Omental fat pad (tissue), 4 donors: ENCODE results near the gene CAB39L. TPM values are rescaled to one million over a fixed set of nuclear protein-coding genes. Genes with fewer than 3 reads are reported as not detected.

ENCODE experiments used
- ATAC-seq: fragments of 150-250 bp; one replicate; pipeline ENCODE4 v1.9.1; 2016; ENCODE audit warnings: mild to moderate bottlenecking, moderate library complexity; ENCODE audit not compliant: low FRiP score
- DNase-seq: peaks from one replicate; pipeline ENCODE4 v3.0.0-alpha.2; 2019; ENCODE audit warnings: low spot score
- total RNA-seq, 4 donors: library from RNA; depleted of rRNA; stranded (reverse); fragments of >200 nt; gene quantifications; one replicate each; pipeline ENCODE4 v1.1.0, GENCODE V29; 2016
- TF ChIP-seq, protein P1 (sequence below), 3 donors: fragments of 450-650 bp; IDR thresholded peaks; one replicate each; pipeline ENCODE4 v1.5.1; 2016 to 2017; ENCODE audit warnings: antibody characterized with exemption in 3 of 3, mild to moderate bottlenecking in 3 of 3, moderate library complexity in 2 of 3

Gene CAB39L
- total RNA-seq, 4 donors from 2014 or later: 16.0 to 39.4 (median 25.7) TPM

DNA sequence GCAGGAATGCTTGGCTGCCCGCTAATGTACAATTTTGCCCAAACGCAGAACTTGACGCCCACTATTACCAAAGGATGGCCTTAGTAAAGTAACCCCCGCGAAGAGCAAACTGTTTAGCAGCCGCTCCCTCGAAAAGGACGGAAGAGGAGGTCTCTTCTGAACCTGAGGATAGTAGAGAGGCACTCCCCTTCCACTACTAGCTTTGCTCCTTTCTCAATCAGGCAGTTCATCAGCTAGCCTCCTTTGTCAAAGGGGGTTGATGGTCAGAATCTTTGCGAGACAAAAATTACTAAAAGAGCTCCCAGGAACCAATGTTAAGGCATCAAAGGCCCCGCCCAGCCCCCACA is 534 bp downstream of the CAB39L start:
- DNase-seq (no peak), ATAC-seq (peak; percentile 4)
- TF ChIP-seq, protein P1, sequence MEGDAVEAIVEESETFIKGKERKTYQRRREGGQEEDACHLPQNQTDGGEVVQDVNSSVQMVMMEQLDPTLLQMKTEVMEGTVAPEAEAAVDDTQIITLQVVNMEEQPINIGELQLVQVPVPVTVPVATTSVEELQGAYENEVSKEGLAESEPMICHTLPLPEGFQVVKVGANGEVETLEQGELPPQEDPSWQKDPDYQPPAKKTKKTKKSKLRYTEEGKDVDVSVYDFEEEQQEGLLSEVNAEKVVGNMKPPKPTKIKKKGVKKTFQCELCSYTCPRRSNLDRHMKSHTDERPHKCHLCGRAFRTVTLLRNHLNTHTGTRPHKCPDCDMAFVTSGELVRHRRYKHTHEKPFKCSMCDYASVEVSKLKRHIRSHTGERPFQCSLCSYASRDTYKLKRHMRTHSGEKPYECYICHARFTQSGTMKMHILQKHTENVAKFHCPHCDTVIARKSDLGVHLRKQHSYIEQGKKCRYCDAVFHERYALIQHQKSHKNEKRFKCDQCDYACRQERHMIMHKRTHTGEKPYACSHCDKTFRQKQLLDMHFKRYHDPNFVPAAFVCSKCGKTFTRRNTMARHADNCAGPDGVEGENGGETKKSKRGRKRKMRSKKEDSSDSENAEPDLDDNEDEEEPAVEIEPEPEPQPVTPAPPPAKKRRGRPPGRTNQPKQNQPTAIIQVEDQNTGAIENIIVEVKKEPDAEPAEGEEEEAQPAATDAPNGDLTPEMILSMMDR (IDR thresholded peaks at IDR 0.05): no peak

- DNase-seq (no peak), ATAC-seq (no peak)
- TF ChIP-seq, protein P1 (IDR thresholded peaks at IDR 0.05): no peak
Measured at GRCh38 chr13:49441846-49442245, 2.0 kb downstream of the CAB39L start.

DNA sequence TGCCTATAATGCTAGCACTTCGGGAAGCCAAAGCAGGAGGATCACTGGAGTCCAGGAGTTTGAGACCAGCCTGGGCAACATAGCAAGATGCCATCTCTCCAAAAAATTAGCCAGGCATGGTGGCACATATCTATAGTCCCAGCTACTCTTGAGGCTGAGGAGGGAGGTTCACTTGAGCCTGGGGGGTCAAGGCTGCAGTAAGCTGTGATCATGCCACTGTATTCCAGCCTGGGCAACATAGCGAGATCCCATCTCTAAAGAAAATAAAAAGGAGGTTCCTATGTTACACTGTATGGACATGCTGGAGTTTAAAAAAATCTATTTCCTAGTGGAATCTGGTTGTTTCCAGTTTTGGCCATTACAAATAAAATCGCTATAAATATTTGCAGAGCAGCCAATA is 2.6 kb downstream of the CAB39L start:
- DNase-seq: no peak
- no peak for ATAC-seq
- TF ChIP-seq, protein P1 (IDR thresholded peaks at IDR 0.05): no peak

GRCh38 chr13:49439609-49440008 is 4.3 kb downstream of the CAB39L start:
- DNase-seq (no peak), ATAC-seq (no peak)
- TF ChIP-seq, protein P1 (IDR thresholded peaks at IDR 0.05): no peak

DNA sequence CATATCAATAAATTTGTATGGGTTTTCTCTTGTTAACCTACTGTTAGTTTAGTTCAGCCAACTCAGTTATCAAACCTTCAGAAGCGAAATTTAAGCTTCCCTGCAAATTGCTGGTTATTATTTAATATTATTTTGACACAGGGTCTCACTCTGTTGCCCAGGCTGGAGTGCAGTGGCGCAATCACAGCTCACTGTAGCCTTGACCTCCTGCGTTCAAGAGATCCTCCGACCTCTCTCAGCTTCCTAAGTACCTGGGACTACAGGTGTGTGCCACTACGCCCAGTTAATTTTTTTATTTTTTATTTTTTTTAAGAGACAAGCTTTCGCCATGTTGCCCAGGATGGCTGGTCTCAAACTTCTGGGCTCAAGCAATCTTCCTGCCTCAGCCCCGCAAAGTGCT is 6.2 kb downstream of the CAB39L start:
- TF ChIP-seq, protein P1 (IDR thresholded peaks at IDR 0.05): no peak
- no peak for ATAC-seq
- no peak for DNase-seq

DNA sequence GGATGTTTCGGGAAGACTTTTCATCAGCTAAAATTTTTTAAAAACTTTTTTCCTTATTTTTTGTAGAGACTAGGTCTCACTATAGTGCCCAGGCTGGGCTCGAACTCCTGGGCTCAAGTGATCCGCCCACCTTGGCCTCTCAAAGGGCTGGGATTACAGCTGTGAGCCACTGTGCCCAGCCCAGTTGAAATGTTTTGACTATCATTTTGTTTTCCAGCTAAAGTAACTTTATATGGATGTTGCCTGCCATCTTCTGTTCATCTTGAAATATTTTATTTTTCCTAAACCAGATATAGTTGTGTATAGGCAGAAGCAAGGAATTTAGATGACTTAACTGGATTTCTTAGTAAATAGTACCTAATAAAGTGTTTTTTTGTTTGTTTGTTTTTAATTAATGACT is 7.0 kb downstream of the CAB39L start:
- TF ChIP-seq, protein P1 (IDR thresholded peaks at IDR 0.05): no peak
- ATAC-seq (peak; percentile 50), DNase-seq (no peak)

DNA sequence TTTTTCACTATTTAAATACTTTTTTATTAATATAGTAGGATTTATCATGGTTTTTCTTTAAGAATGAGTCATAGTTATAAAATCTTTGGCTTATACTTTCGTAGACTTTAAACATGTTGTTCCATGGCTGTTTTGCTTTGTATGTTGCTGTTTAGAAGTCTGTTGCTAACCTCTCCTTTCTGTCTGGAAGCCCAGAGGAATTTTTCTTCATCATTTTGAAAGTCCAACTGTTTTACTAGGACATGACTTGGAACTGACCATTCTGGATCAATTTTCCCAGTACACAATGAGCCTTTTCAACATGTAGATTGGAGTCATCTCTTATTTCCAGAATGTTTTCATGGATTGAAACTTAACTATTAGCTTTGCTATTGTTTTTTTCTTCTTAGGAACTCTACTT is 7.9 kb downstream of the CAB39L start:
- TF ChIP-seq, protein P1 (IDR thresholded peaks at IDR 0.05): no peak
- ATAC-seq (peak; percentile 59), DNase-seq (no peak)
